ENCODE results near the gene P2RY2.
"Not testable (repeated sequence)": the region's sequence is repeated elsewhere in the genome, so short reads cannot be mapped to it uniquely, and the experiment has no call there.

Gene P2RY2

GRCh38 chr11:73229321-73229895 lies 11.3 kb downstream of the P2RY2 start:
- H3K36me3 ChIP-seq (ENCODE audit: control insufficient read depth, insufficient read depth, low read length): no peaks in the 10 kb centered on the region
- H3K9ac ChIP-seq (ENCODE audit: low read length): no peak overlapping the region
- H3K4me3 ChIP-seq (ENCODE audit: low read depth, low read length): no peak overlapping the region
- peaks cover 24% of the 10 kb centered on the region for H3K4me1 ChIP-seq (ENCODE audit: control insufficient read depth, insufficient read depth, low read length)
- H3K9me3 ChIP-seq (ENCODE audit: control insufficient read depth, insufficient read depth, low read depth, low read length): no peaks in the 10 kb centered on the region
- H3K27me3 ChIP-seq (ENCODE audit: control insufficient read depth, insufficient read depth, low read length): no peaks in the 10 kb centered on the region; the same call in 1 of the 2 replicates
- no peak overlapping the region for H3K27ac ChIP-seq (ENCODE audit: low read depth, low read length)

GRCh38 chr11:73229896-73230875 lies 12.1 kb downstream of the P2RY2 start:
- no peak overlapping the region for H3K9ac ChIP-seq (ENCODE audit: low read length)
- no peaks in the 10 kb centered on the region for H3K36me3 ChIP-seq (ENCODE audit: control insufficient read depth, insufficient read depth, low read length)
- H3K9me3 ChIP-seq (ENCODE audit: control insufficient read depth, insufficient read depth, low read depth, low read length): no peaks in the 10 kb centered on the region
- H3K27ac ChIP-seq (ENCODE audit: low read depth, low read length): no peak overlapping the region
- no peaks in the 10 kb centered on the region for H3K27me3 ChIP-seq (ENCODE audit: control insufficient read depth, insufficient read depth, low read length)
- H3K4me3 ChIP-seq (ENCODE audit: low read depth, low read length): no peak overlapping the region
- peaks cover 24% of the 10 kb centered on the region for H3K4me1 ChIP-seq (ENCODE audit: control insufficient read depth, insufficient read depth, low read length)

- Histone ChIP-seq H3K4me1 (ENCODE audit: control insufficient read depth, insufficient read depth, low read length) (peaks cover 24% of the 10 kb centered on the region), H3K27me3 (ENCODE audit: control insufficient read depth, insufficient read depth, low read length) (no peaks in the 10 kb centered on the region), H3K36me3 (ENCODE audit: control insufficient read depth, insufficient read depth, low read length) (no peaks in the 10 kb centered on the region), H3K9me3 (ENCODE audit: control insufficient read depth, insufficient read depth, low read depth, low read length) (no peaks in the 10 kb centered on the region), H3K27ac (ENCODE audit: low read depth, low read length) (no peak overlapping the region), H3K9ac (ENCODE audit: low read length) (no peak overlapping the region), H3K4me3 (ENCODE audit: low read depth, low read length) (no peak overlapping the region)
Observed at GRCh38 chr11:73230931-73231330, 12.8 kb downstream of the P2RY2 start.

- not testable (repeated sequence) for H3K36me3 ChIP-seq (ENCODE audit: control insufficient read depth, insufficient read depth, low read length); H3K9ac ChIP-seq (ENCODE audit: low read length); H3K9me3 ChIP-seq (ENCODE audit: control insufficient read depth, insufficient read depth, low read depth, low read length); H3K27me3 ChIP-seq (ENCODE audit: control insufficient read depth, insufficient read depth, low read length); H3K27ac ChIP-seq (ENCODE audit: low read depth, low read length); H3K4me3 ChIP-seq (ENCODE audit: low read depth, low read length)
- peaks cover 23% of the 10 kb centered on the region for H3K4me1 ChIP-seq (ENCODE audit: control insufficient read depth, insufficient read depth, low read length)
Observed at GRCh38 chr11:73232487-73232886, 14.4 kb downstream of the P2RY2 start.

- Histone ChIP-seq H3K4me1 (ENCODE audit: control insufficient read depth, insufficient read depth, low read length) (peaks cover 18% of the 10 kb centered on the region), H3K27me3 (ENCODE audit: control insufficient read depth, insufficient read depth, low read length) (no peaks in the 10 kb centered on the region), H3K9ac (ENCODE audit: low read length) (no peak overlapping the region), H3K36me3 (ENCODE audit: control insufficient read depth, insufficient read depth, low read length) (no peaks in the 10 kb centered on the region), H3K27ac (ENCODE audit: low read depth, low read length) (no peak overlapping the region), H3K4me3 (ENCODE audit: low read depth, low read length) (no peak overlapping the region), H3K9me3 (ENCODE audit: control insufficient read depth, insufficient read depth, low read depth, low read length) (no peaks in the 10 kb centered on the region)
Observed at GRCh38 chr11:73233211-73233610, 15.1 kb downstream of the P2RY2 start.

GRCh38 chr11:73233692-73234470 lies 15.8 kb downstream of the P2RY2 start:
- H3K27ac ChIP-seq (ENCODE audit: low read depth, low read length): no peak overlapping the region
- no peak overlapping the region for H3K9ac ChIP-seq (ENCODE audit: low read length)
- H3K27me3 ChIP-seq (ENCODE audit: control insufficient read depth, insufficient read depth, low read length): no peaks in the 10 kb centered on the region
- H3K4me3 ChIP-seq (ENCODE audit: low read depth, low read length): no peak overlapping the region
- no peaks in the 10 kb centered on the region for H3K9me3 ChIP-seq (ENCODE audit: control insufficient read depth, insufficient read depth, low read depth, low read length)
- peaks cover 12% of the 10 kb centered on the region; the same call in 1 of the 2 replicates for H3K4me1 ChIP-seq (ENCODE audit: control insufficient read depth, insufficient read depth, low read length)
- no peaks in the 10 kb centered on the region for H3K36me3 ChIP-seq (ENCODE audit: control insufficient read depth, insufficient read depth, low read length)

GRCh38 chr11:73234471-73235181 lies 16.5 kb downstream of the P2RY2 start:
- Histone ChIP-seq H3K4me3 (ENCODE audit: low read depth, low read length) (no peak overlapping the region), H3K27ac (ENCODE audit: low read depth, low read length) (no peak overlapping the region), H3K4me1 (ENCODE audit: control insufficient read depth, insufficient read depth, low read length) (peaks cover 7% of the 10 kb centered on the region; the same call in 1 of the 2 replicates), H3K9me3 (ENCODE audit: control insufficient read depth, insufficient read depth, low read depth, low read length) (no peaks in the 10 kb centered on the region), H3K27me3 (ENCODE audit: control insufficient read depth, insufficient read depth, low read length) (no peaks in the 10 kb centered on the region), H3K9ac (ENCODE audit: low read length) (no peak overlapping the region), H3K36me3 (ENCODE audit: control insufficient read depth, insufficient read depth, low read length) (no peaks in the 10 kb centered on the region)

- Histone ChIP-seq H3K36me3 (ENCODE audit: control insufficient read depth, insufficient read depth, low read length) (no peaks in the 10 kb centered on the region), H3K27ac (ENCODE audit: low read depth, low read length) (no peak overlapping the region), H3K27me3 (ENCODE audit: control insufficient read depth, insufficient read depth, low read length) (no peaks in the 10 kb centered on the region), H3K9me3 (ENCODE audit: control insufficient read depth, insufficient read depth, low read depth, low read length) (no peaks in the 10 kb centered on the region), H3K4me3 (ENCODE audit: low read depth, low read length) (no peak overlapping the region), H3K4me1 (ENCODE audit: control insufficient read depth, insufficient read depth, low read length) (0 out of 2 replicates have a peak, but pooled peaks cover 3% of the 10 kb centered on the region), H3K9ac (ENCODE audit: low read length) (no peak overlapping the region)
Observed at GRCh38 chr11:73235236-73235786, 17.2 kb downstream of the P2RY2 start.

- H3K27ac ChIP-seq (ENCODE audit: low read depth, low read length): no peak overlapping the region
- H3K9ac ChIP-seq (ENCODE audit: low read length): no peak overlapping the region
- H3K4me1 ChIP-seq (ENCODE audit: control insufficient read depth, insufficient read depth, low read length): 0 out of 2 replicates have a peak, but pooled peaks cover 3% of the 10 kb centered on the region
- no peaks in the 10 kb centered on the region for H3K36me3 ChIP-seq (ENCODE audit: control insufficient read depth, insufficient read depth, low read length)
- H3K27me3 ChIP-seq (ENCODE audit: control insufficient read depth, insufficient read depth, low read length): no peaks in the 10 kb centered on the region
- no peaks in the 10 kb centered on the region for H3K9me3 ChIP-seq (ENCODE audit: control insufficient read depth, insufficient read depth, low read depth, low read length)
- H3K4me3 ChIP-seq (ENCODE audit: low read depth, low read length): no peak overlapping the region
Observed at GRCh38 chr11:73236205-73236765, 18.2 kb downstream of the P2RY2 start.

GRCh38 chr11:73236854-73237253 lies 18.8 kb downstream of the P2RY2 start:
- no peaks in the 10 kb centered on the region for H3K9me3 ChIP-seq (ENCODE audit: control insufficient read depth, insufficient read depth, low read depth, low read length)
- no peak overlapping the region for H3K9ac ChIP-seq (ENCODE audit: low read length)
- no peak overlapping the region for H3K27ac ChIP-seq (ENCODE audit: low read depth, low read length)
- H3K27me3 ChIP-seq (ENCODE audit: control insufficient read depth, insufficient read depth, low read length): no peaks in the 10 kb centered on the region
- 0 out of 2 replicates have a peak, but pooled peaks cover 3% of the 10 kb centered on the region for H3K4me1 ChIP-seq (ENCODE audit: control insufficient read depth, insufficient read depth, low read length)
- no peaks in the 10 kb centered on the region for H3K36me3 ChIP-seq (ENCODE audit: control insufficient read depth, insufficient read depth, low read length)
- H3K4me3 ChIP-seq (ENCODE audit: low read depth, low read length): no peak overlapping the region
